Endothelial cell (in vitro differentiated cells): Measurements from ENCODE around the gene ZNF391. TPM values are rescaled to one million over a fixed set of nuclear protein-coding genes. Genes with fewer than 3 reads are reported as not detected.

Experiments
- DNase-seq: peaks from one replicate; pipeline ENCODE4 v3.0.0; 2021; ENCODE audit warnings: low spot score
- H3K27ac Mint-ChIP-seq: one replicate; pipeline ENCODE4 v1.8.0; 2021; ENCODE audit warnings: mixed read lengths, inconsistent platforms; ENCODE audit not compliant: unreplicated experiment
- H3K27me3 Mint-ChIP-seq: one replicate; pipeline ENCODE4 v1.8.0; 2021; ENCODE audit warnings: mild to moderate bottlenecking, moderate library complexity, mixed read lengths, inconsistent platforms; ENCODE audit not compliant: unreplicated experiment
- H3K36me3 Mint-ChIP-seq: one replicate; pipeline ENCODE4 v1.8.0; 2021; ENCODE audit warnings: mild to moderate bottlenecking, low read depth, mixed read lengths, inconsistent platforms; ENCODE audit not compliant: unreplicated experiment
- H3K4me1 Mint-ChIP-seq: one replicate; pipeline ENCODE4 v1.8.0; 2021; ENCODE audit warnings: mild to moderate bottlenecking, mixed read lengths, inconsistent platforms; ENCODE audit not compliant: unreplicated experiment
- H3K4me3 Mint-ChIP-seq: one replicate; pipeline ENCODE4 v1.8.0; 2021; ENCODE audit warnings: mild to moderate bottlenecking, mixed read lengths, inconsistent platforms; ENCODE audit not compliant: unreplicated experiment
- H3K9me3 Mint-ChIP-seq: one replicate; pipeline ENCODE4 v1.8.0; 2021; ENCODE audit warnings: mixed read lengths, inconsistent platforms; ENCODE audit not compliant: unreplicated experiment
- CTCF ChIP-seq: fragments of 200-600 bp; sonication (generic); IDR thresholded peaks from one replicate; pipeline ENCODE4 v1.5.0; 2021; ENCODE audit warnings: antibody characterized with exemption; ENCODE audit not compliant: unreplicated experiment
- total RNA-seq: library from RNA; stranded (reverse); fragmentation: NEBNext Ultra II Directional; extraction: Animal tissue kit (Norgen Biotek cat#: 25700); gene quantifications from one replicate; pipeline ENCODE4 v1.2.1, GENCODE V29; 2021; ENCODE audit not compliant: unreplicated experiment

Gene ZNF391
- total RNA-seq, 1 donor from 2014 or later, result 6.7 TPM

- H3K36me3 Mint-ChIP-seq, result peaks cover 24% of the 10 kb centered on the region
- H3K9me3 Mint-ChIP-seq, result peaks cover 3% of the 10 kb centered on the region
- H3K27me3 Mint-ChIP-seq, result no peaks in the 10 kb centered on the region
- DNase-seq, result no peak
- no peak for TF ChIP-seq CTCF
- H3K27ac Mint-ChIP-seq, result no peak overlapping the region
- H3K4me3 Mint-ChIP-seq, result no peak overlapping the region
- no peaks in the 10 kb centered on the region for H3K4me1 Mint-ChIP-seq
Observed at GRCh38 chr6:27407153-27407814, 18.7 kb downstream of the ZNF391 start.

GRCh38 chr6:27414300-27414699 lies 25.7 kb downstream of the ZNF391 start:
- Mint-ChIP-seq H3K36me3 (peaks cover 8% of the 10 kb centered on the region), H3K27me3 (no peaks in the 10 kb centered on the region), H3K9me3 (no peaks in the 10 kb centered on the region), H3K4me1 (no peaks in the 10 kb centered on the region), H3K27ac (no peak overlapping the region), H3K4me3 (no peak overlapping the region)
- no peak for DNase-seq
- TF ChIP-seq CTCF, result no peak

GRCh38 chr6:27414996-27415395 lies 26.4 kb downstream of the ZNF391 start:
- no peak overlapping the region for H3K27ac Mint-ChIP-seq
- H3K36me3 Mint-ChIP-seq, result peaks cover 8% of the 10 kb centered on the region
- H3K27me3 Mint-ChIP-seq, result no peaks in the 10 kb centered on the region
- no peaks in the 10 kb centered on the region for H3K9me3 Mint-ChIP-seq
- no peak for TF ChIP-seq CTCF
- H3K4me1 Mint-ChIP-seq, result no peaks in the 10 kb centered on the region
- DNase-seq, result no peak
- H3K4me3 Mint-ChIP-seq, result no peak overlapping the region

GRCh38 chr6:27415898-27416297 lies 27.3 kb downstream of the ZNF391 start:
- Mint-ChIP-seq H3K27me3 (no peaks in the 10 kb centered on the region), H3K36me3 (peaks cover 4% of the 10 kb centered on the region), H3K9me3 (no peaks in the 10 kb centered on the region), H3K4me1 (no peaks in the 10 kb centered on the region), H3K4me3 (no peak overlapping the region), H3K27ac (no peak overlapping the region)
- no peak for TF ChIP-seq CTCF
- no peak for DNase-seq

GRCh38 chr6:27419363-27419762 lies 30.8 kb downstream of the ZNF391 start:
- DNase-seq, result no peak
- H3K4me1 Mint-ChIP-seq, result no peaks in the 10 kb centered on the region

More at GRCh38 chr6:27419363-27419762, 30.8 kb downstream of the ZNF391 start:
- H3K27ac Mint-ChIP-seq, result no peak overlapping the region
- no peak for TF ChIP-seq CTCF
- H3K27me3 Mint-ChIP-seq, result no peaks in the 10 kb centered on the region
- H3K4me3 Mint-ChIP-seq, result no peak overlapping the region
- no peaks in the 10 kb centered on the region for H3K36me3 Mint-ChIP-seq
- no peaks in the 10 kb centered on the region for H3K9me3 Mint-ChIP-seq
